Measurements from ENCODE around the gene KLRF2.

The KLRF2 gene

GRCh38 chr12:9867531-9867930 is 13.8 kb upstream of the KLRF2 start (continued):
- TF ChIP-seq PRDM10 (tag by site-specific recombination; IDR thresholded peaks at IDR 0.05), result no peak

GRCh38 chr12:9868311-9868801 is 12.9 kb upstream of the KLRF2 start:
- H3K9me3 ChIP-seq (ENCODE audit: control insufficient read depth, insufficient read depth, low read depth, low read length), result no peaks in the 10 kb centered on the region
- no peaks in the 10 kb centered on the region for H3K36me3 ChIP-seq (ENCODE audit: control insufficient read depth in 2 of 2, insufficient read depth in 1 of 2, low read length in 2 of 2)
- H3K4me1 ChIP-seq (ENCODE audit: control insufficient read depth, insufficient read depth, low read length), result no peaks in the 10 kb centered on the region
- ChIA-PET CTCF (interaction anchor here (0.6 kb wide), 1 partner anchor 16 kb away, joined by 3 read pairs; no protein-coding TSS in a partner anchor), POLR2A (no interaction called here)
- TF ChIP-seq IKZF3 (tag by site-specific recombination; IDR thresholded peaks at IDR 0.05) (no peak), ZNF561 (tag by site-specific recombination; IDR thresholded peaks at IDR 0.05; ENCODE audit: borderline replicate concordance) (no peak), SCRT2 (tag by site-specific recombination; IDR thresholded peaks at IDR 0.05) (no peak), ZNF621 (tag by site-specific recombination; IDR thresholded peaks at IDR 0.05) (no peak), ZNF670 (tag by site-specific recombination; IDR thresholded peaks at IDR 0.05; ENCODE audit: low read depth) (no peak), ZNF239 (tag by site-specific recombination; IDR thresholded peaks at IDR 0.05) (no peak), EGR2 (tag by site-specific recombination; IDR thresholded peaks at IDR 0.05; ENCODE audit: low read depth) (no peak), ZNF600 (tag by site-specific recombination; IDR thresholded peaks at IDR 0.05) (no peak), ZNF416 (tag by site-specific recombination; IDR thresholded peaks at IDR 0.05) (no peak), ZNF623 (tag by site-specific recombination; IDR thresholded peaks at IDR 0.05) (no peak), ZSCAN16 (tag by site-specific recombination; IDR thresholded peaks at IDR 0.05) (no peak)
- TF ChIP-seq, protein P1, sequence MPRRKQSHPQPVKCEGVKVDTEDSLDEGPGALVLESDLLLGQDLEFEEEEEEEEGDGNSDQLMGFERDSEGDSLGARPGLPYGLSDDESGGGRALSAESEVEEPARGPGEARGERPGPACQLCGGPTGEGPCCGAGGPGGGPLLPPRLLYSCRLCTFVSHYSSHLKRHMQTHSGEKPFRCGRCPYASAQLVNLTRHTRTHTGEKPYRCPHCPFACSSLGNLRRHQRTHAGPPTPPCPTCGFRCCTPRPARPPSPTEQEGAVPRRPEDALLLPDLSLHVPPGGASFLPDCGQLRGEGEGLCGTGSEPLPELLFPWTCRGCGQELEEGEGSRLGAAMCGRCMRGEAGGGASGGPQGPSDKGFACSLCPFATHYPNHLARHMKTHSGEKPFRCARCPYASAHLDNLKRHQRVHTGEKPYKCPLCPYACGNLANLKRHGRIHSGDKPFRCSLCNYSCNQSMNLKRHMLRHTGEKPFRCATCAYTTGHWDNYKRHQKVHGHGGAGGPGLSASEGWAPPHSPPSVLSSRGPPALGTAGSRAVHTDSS (tag by site-specific recombination; IDR thresholded peaks at IDR 0.05), result no peak
- H3K4me3 ChIP-seq (ENCODE audit: low read depth, low read length), result no peak overlapping the region
- no peak overlapping the region for H3K27ac ChIP-seq (ENCODE audit: extremely low read depth, low read depth, low read length)

DNA sequence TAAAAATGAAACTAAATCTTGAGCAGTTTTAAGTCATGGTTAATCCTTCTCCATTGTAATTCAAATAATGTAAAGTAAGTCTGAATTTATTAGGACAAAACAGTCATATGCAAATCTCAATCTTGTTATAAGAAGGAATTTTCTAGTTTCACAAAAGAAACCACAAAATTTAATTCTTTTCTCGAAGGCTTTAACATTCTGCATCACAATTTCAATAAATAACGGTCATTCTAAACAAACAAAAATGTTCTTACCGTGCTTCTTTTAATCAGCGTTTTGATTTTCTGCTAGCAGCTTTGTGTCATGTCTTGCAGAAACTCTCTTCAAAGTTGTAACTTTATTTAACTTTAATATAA is 12.4 kb upstream of the KLRF2 start:
- CTCF ChIA-PET, result interaction anchor here (1.1 kb wide), 1 partner anchor 9 kb away, joined by 3 read pairs; no protein-coding TSS in a partner anchor
- H3K27ac ChIP-seq (ENCODE audit: extremely low read depth, low read depth, low read length), result no peak overlapping the region
- H3K4me1 ChIP-seq (ENCODE audit: control insufficient read depth, insufficient read depth, low read length), result no peaks in the 10 kb centered on the region

More for the DNA sequence above, 12.4 kb upstream of the KLRF2 start:
- TF ChIP-seq ZNF280D (tag by site-specific recombination; IDR thresholded peaks at IDR 0.05), result no peak
- no peak for TF ChIP-seq ZNF155 (tag by site-specific recombination; IDR thresholded peaks at IDR 0.05)
- TF ChIP-seq, protein P2, sequence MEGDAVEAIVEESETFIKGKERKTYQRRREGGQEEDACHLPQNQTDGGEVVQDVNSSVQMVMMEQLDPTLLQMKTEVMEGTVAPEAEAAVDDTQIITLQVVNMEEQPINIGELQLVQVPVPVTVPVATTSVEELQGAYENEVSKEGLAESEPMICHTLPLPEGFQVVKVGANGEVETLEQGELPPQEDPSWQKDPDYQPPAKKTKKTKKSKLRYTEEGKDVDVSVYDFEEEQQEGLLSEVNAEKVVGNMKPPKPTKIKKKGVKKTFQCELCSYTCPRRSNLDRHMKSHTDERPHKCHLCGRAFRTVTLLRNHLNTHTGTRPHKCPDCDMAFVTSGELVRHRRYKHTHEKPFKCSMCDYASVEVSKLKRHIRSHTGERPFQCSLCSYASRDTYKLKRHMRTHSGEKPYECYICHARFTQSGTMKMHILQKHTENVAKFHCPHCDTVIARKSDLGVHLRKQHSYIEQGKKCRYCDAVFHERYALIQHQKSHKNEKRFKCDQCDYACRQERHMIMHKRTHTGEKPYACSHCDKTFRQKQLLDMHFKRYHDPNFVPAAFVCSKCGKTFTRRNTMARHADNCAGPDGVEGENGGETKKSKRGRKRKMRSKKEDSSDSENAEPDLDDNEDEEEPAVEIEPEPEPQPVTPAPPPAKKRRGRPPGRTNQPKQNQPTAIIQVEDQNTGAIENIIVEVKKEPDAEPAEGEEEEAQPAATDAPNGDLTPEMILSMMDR (tag by site-specific recombination; IDR thresholded peaks at IDR 0.05), result no peak
- H3K9me3 ChIP-seq (ENCODE audit: control insufficient read depth, insufficient read depth, low read depth, low read length), result no peaks in the 10 kb centered on the region
- POLR2A ChIA-PET, result no interaction called here
- H3K36me3 ChIP-seq (ENCODE audit: control insufficient read depth in 2 of 2, insufficient read depth in 1 of 2, low read length in 2 of 2), result no peaks in the 10 kb centered on the region
- no peak overlapping the region for H3K4me3 ChIP-seq (ENCODE audit: low read depth, low read length)

All from HEK293 (cell line).